Natural killer cell treated with Interleukin-12 subunit alpha and Interleukin-12 subunit beta and Interleukin-15 and Interleukin-18, amount 100 ng/mL, for 72 hours (primary cell): ENCODE results near the gene EHD4. TPM values are rescaled to one million over a fixed set of nuclear protein-coding genes. Genes with fewer than 3 reads are reported as not detected.

Source experiments
- ATAC-seq, 2 donors: fragments of 150-1000 bp; cut with Tn5 transposase in 1 of 2; sonication (Bioruptor Pico), chemical (Tn5 transposase) in 1 of 2; 2 replicates each; pipeline ENCODE4 v1.10.0; 2021
- DNase-seq: peaks from one replicate; pipeline ENCODE4 v3.0.0; 2022; ENCODE audit warnings: low spot score
- H3K27ac Mint-ChIP-seq, 2 donors: 1 replicate in 1 of 2; 2 replicates in 1 of 2; pipeline ENCODE4 v1.8.0; 2022; ENCODE audit warnings: mixed read lengths in 2 of 2, mild to moderate bottlenecking in 1 of 2, moderate library complexity in 1 of 2
- H3K27me3 Mint-ChIP-seq, 2 donors: 1 replicate in 1 of 2; 2 replicates in 1 of 2; pipeline ENCODE4 v1.8.0; 2022; ENCODE audit warnings: mixed read lengths in 2 of 2
- H3K36me3 Mint-ChIP-seq: one replicate; pipeline ENCODE4 v1.8.0; 2022; ENCODE audit warnings: mixed read lengths
- H3K4me1 Mint-ChIP-seq, 2 donors: 1 replicate in 1 of 2; 2 replicates in 1 of 2; pipeline ENCODE4 v1.8.0; 2022; ENCODE audit warnings: low read depth in 2 of 2, mixed read lengths in 2 of 2, mild to moderate bottlenecking in 1 of 2
- H3K4me3 Mint-ChIP-seq: one replicate; pipeline ENCODE4 v1.8.0; 2022; ENCODE audit warnings: mixed read lengths
- H3K9me3 Mint-ChIP-seq: 2 replicates; pipeline ENCODE4 v1.8.0; 2022; ENCODE audit warnings: mixed read lengths
- total RNA-seq, 2 donors: library from RNA; stranded (reverse); gene quantifications; one replicate each; pipeline ENCODE4 v1.2.3, GENCODE V29; 2022

Gene EHD4
- total RNA-seq, 2 donors from 2014 or later: 19.9 to 24.5 TPM

GRCh38 chr15:41915255-41915994 is 56.9 kb downstream of the EHD4 start:
- Mint-ChIP-seq H3K27me3 (no peaks in the 10 kb centered on the region), H3K27ac (no peak overlapping the region), H3K4me3 (no peak overlapping the region), H3K9me3 (no peaks in the 10 kb centered on the region), H3K36me3 (peaks cover 6% of the 10 kb centered on the region), H3K4me1 (peaks cover 16 to 19% of the 10 kb centered on the region in 2 donors)
- ATAC-seq: no peak
- no peak for DNase-seq

GRCh38 chr15:41914411-41914810 is 57.9 kb downstream of the EHD4 start:
- no peak overlapping the region for H3K27ac Mint-ChIP-seq
- H3K4me3 Mint-ChIP-seq: no peak overlapping the region
- H3K9me3 Mint-ChIP-seq: no peaks in the 10 kb centered on the region
- H3K27me3 Mint-ChIP-seq: no peaks in the 10 kb centered on the region
- peaks cover 16 to 19% of the 10 kb centered on the region in 2 donors for H3K4me1 Mint-ChIP-seq
- ATAC-seq (no peak), DNase-seq (peak; percentile 15)
- H3K36me3 Mint-ChIP-seq: peaks cover 6% of the 10 kb centered on the region

GRCh38 chr15:41913256-41913655 is 59.1 kb downstream of the EHD4 start:
- H3K4me3 Mint-ChIP-seq: no peak overlapping the region
- H3K27ac Mint-ChIP-seq: no peak overlapping the region
- H3K27me3 Mint-ChIP-seq: no peaks in the 10 kb centered on the region
- peaks cover 9% of the 10 kb centered on the region for H3K36me3 Mint-ChIP-seq
- no peaks in the 10 kb centered on the region for H3K9me3 Mint-ChIP-seq
- DNase-seq: no peak
- peaks cover 16 to 19% of the 10 kb centered on the region in 2 donors for H3K4me1 Mint-ChIP-seq
- ATAC-seq: no peak

GRCh38 chr15:41911691-41912345 is 60.5 kb downstream of the EHD4 start:
- H3K27ac Mint-ChIP-seq: no peak overlapping the region
- H3K4me3 Mint-ChIP-seq: no peak overlapping the region
- no peaks in the 10 kb centered on the region for H3K9me3 Mint-ChIP-seq
- H3K4me1 Mint-ChIP-seq: peaks cover 13 to 16% of the 10 kb centered on the region in 2 donors
- no peak for ATAC-seq
- peaks cover 10% of the 10 kb centered on the region for H3K36me3 Mint-ChIP-seq
- DNase-seq: peak; percentile 53
- no peaks in the 10 kb centered on the region for H3K27me3 Mint-ChIP-seq

- Mint-ChIP-seq H3K27me3 (no peaks in the 10 kb centered on the region), H3K4me3 (no peak overlapping the region), H3K4me1 (peaks cover 7 to 8% of the 10 kb centered on the region in 2 donors), H3K9me3 (no peaks in the 10 kb centered on the region), H3K36me3 (peaks cover 5% of the 10 kb centered on the region), H3K27ac (no peak overlapping the region)
- ATAC-seq: no peak
- peak; percentile 28 for DNase-seq
Measured at GRCh38 chr15:41908736-41909461, 63.5 kb downstream of the EHD4 start.

- no peak overlapping the region for H3K4me3 Mint-ChIP-seq
- DNase-seq (no peak), ATAC-seq (no peak)
- no peaks in the 10 kb centered on the region for H3K27me3 Mint-ChIP-seq
- no peaks in the 10 kb centered on the region for H3K9me3 Mint-ChIP-seq
- H3K27ac Mint-ChIP-seq: no peak overlapping the region
- H3K36me3 Mint-ChIP-seq: peaks cover 5% of the 10 kb centered on the region
- peaks cover 7 to 8% of the 10 kb centered on the region in 2 donors for H3K4me1 Mint-ChIP-seq
Measured at GRCh38 chr15:41907141-41907540, 65.2 kb downstream of the EHD4 start.

- DNase-seq (peak; percentile 29), ATAC-seq (peak; percentile 17 to 27)
- no peak overlapping the region for H3K4me3 Mint-ChIP-seq
- no peak overlapping the region for H3K27ac Mint-ChIP-seq
- H3K4me1 Mint-ChIP-seq: peaks cover 7 to 8% of the 10 kb centered on the region in 2 donors
- no peaks in the 10 kb centered on the region for H3K27me3 Mint-ChIP-seq
- H3K9me3 Mint-ChIP-seq: no peaks in the 10 kb centered on the region
- peaks cover 5% of the 10 kb centered on the region for H3K36me3 Mint-ChIP-seq
Measured at GRCh38 chr15:41906608-41907007, 65.7 kb downstream of the EHD4 start.

- peaks cover 5% of the 10 kb centered on the region for H3K36me3 Mint-ChIP-seq
- ATAC-seq (peak in 1 of 2 donors; percentile 2), DNase-seq (peak; percentile 54)
- H3K4me3 Mint-ChIP-seq: no peak overlapping the region
- H3K9me3 Mint-ChIP-seq: no peaks in the 10 kb centered on the region
- H3K27ac Mint-ChIP-seq: no peak overlapping the region
- H3K27me3 Mint-ChIP-seq: no peaks in the 10 kb centered on the region
- peaks cover 8 to 9% of the 10 kb centered on the region in 2 donors for H3K4me1 Mint-ChIP-seq
Measured at GRCh38 chr15:41905036-41905793, 67.1 kb downstream of the EHD4 start.

GRCh38 chr15:41904541-41905005 is 67.8 kb downstream of the EHD4 start:
- Mint-ChIP-seq H3K4me3 (no peak overlapping the region), H3K27me3 (no peaks in the 10 kb centered on the region), H3K27ac (no peak overlapping the region), H3K4me1 (peaks cover 8 to 9% of the 10 kb centered on the region in 2 donors), H3K9me3 (no peaks in the 10 kb centered on the region), H3K36me3 (peaks cover 5% of the 10 kb centered on the region)
- ATAC-seq (peak; percentile 74 to 79), DNase-seq (peak; percentile 70)

- no peak overlapping the region for H3K4me3 Mint-ChIP-seq
- H3K27me3 Mint-ChIP-seq: no peaks in the 10 kb centered on the region
- ATAC-seq (no peak), DNase-seq (no peak)
- peaks cover 8 to 9% of the 10 kb centered on the region in 2 donors for H3K4me1 Mint-ChIP-seq
- no peak overlapping the region for H3K27ac Mint-ChIP-seq
- peaks cover 5% of the 10 kb centered on the region for H3K36me3 Mint-ChIP-seq
- no peaks in the 10 kb centered on the region for H3K9me3 Mint-ChIP-seq
Measured at GRCh38 chr15:41903782-41904181, 68.6 kb downstream of the EHD4 start.

- Mint-ChIP-seq H3K4me1 (peaks cover 8 to 9% of the 10 kb centered on the region in 2 donors), H3K27me3 (no peaks in the 10 kb centered on the region), H3K4me3 (no peak overlapping the region), H3K36me3 (no peaks in the 10 kb centered on the region), H3K27ac (no peak overlapping the region), H3K9me3 (no peaks in the 10 kb centered on the region)
- ATAC-seq: no peak
- DNase-seq: no peak
Measured at GRCh38 chr15:41901431-41901830, 70.9 kb downstream of the EHD4 start.

GRCh38 chr15:41900526-41901380 is 71.6 kb downstream of the EHD4 start:
- no peaks in the 10 kb centered on the region for H3K27me3 Mint-ChIP-seq
- no peak overlapping the region for H3K4me3 Mint-ChIP-seq
- H3K27ac Mint-ChIP-seq: no peak overlapping the region

More at GRCh38 chr15:41900526-41901380, 71.6 kb downstream of the EHD4 start:
- no peak for ATAC-seq
- H3K36me3 Mint-ChIP-seq: no peaks in the 10 kb centered on the region
- no peaks in the 10 kb centered on the region for H3K9me3 Mint-ChIP-seq
- peaks cover 8 to 9% of the 10 kb centered on the region in 2 donors for H3K4me1 Mint-ChIP-seq
- DNase-seq: no peak
